Bone marrow (tissue), 2 donors: ENCODE measurements around the gene OSER1.

ENCODE experiments used
- DNase-seq, 2 donors: peaks; one replicate each; lab custom pipeline; 2025; lab: John Stamatoyannopoulos, UW

The OSER1 gene

GRCh38 chr20:44224637-44225036 is 14.1 kb upstream of the OSER1 start:
- no peak for DNase-seq

GRCh38 chr20:44223721-44224120 is 13.2 kb upstream of the OSER1 start:
- no peak for DNase-seq

GRCh38 chr20:44222633-44223368 is 12.2 kb upstream of the OSER1 start:
- DNase-seq: no peak

GRCh38 chr20:44222027-44222426 is 11.5 kb upstream of the OSER1 start:
- DNase-seq: no peak

- DNase-seq: no peak
Observed at GRCh38 chr20:44221368-44221954, 10.9 kb upstream of the OSER1 start.

GRCh38 chr20:44219791-44220190 is 9.2 kb upstream of the OSER1 start:
- DNase-seq: no peak

- no peak for DNase-seq
Observed at GRCh38 chr20:44219170-44219730, 8.7 kb upstream of the OSER1 start.

GRCh38 chr20:44218446-44218845 is 7.9 kb upstream of the OSER1 start:
- no peak for DNase-seq

GRCh38 chr20:44217342-44218092 is 6.9 kb upstream of the OSER1 start:
- peak; percentile 13 to 51 for DNase-seq

GRCh38 chr20:44215125-44215524 is 4.6 kb upstream of the OSER1 start:
- peak; percentile 4 to 57 for DNase-seq

- DNase-seq: no peak
Observed at GRCh38 chr20:44212792-44213191, 2.2 kb upstream of the OSER1 start.

- no peak for DNase-seq
Observed at GRCh38 chr20:44211177-44212039, 837 bp upstream of the OSER1 start.

GRCh38 chr20:44209686-44210405 is 725 bp downstream of the OSER1 start:
- DNase-seq: no peak

GRCh38 chr20:44208770-44209169 is 1.8 kb downstream of the OSER1 start:
- no peak for DNase-seq

GRCh38 chr20:44208165-44208564 is 2.4 kb downstream of the OSER1 start:
- no peak for DNase-seq

- no peak for DNase-seq
Observed at GRCh38 chr20:44207126-44207723, 3.3 kb downstream of the OSER1 start.

GRCh38 chr20:44206132-44206531 is 4.4 kb downstream of the OSER1 start:
- DNase-seq: no peak

- DNase-seq: no peak
Observed at GRCh38 chr20:44204832-44205215, 5.7 kb downstream of the OSER1 start.

GRCh38 chr20:44204156-44204831 is 6.3 kb downstream of the OSER1 start:
- peak in 1 of 2 donors; percentile 38 for DNase-seq

- no peak for DNase-seq
Observed at GRCh38 chr20:44203161-44203560, 7.4 kb downstream of the OSER1 start.
